GM23338 (cell line): ENCODE results near the gene OR2M4.

Source experiments
- CREB1 ChIP-seq: fragments of 250-450 bp; sonication (Bioruptor Pico); IDR thresholded peaks from 2 replicates; pipeline ENCODE4 v1.5.0; 2020; ENCODE audit warnings: low read depth, mild to moderate bottlenecking, moderate library complexity
- EZH2 ChIP-seq: fragments of 200-600 bp; sonication (generic); IDR thresholded peaks from one replicate; pipeline ENCODE4 v1.8.0; 2017; ENCODE audit warnings: antibody characterized with exemption, mild to moderate bottlenecking, low read depth; ENCODE audit not compliant: unreplicated experiment
- STAT1 ChIP-seq: IDR thresholded peaks from one replicate; pipeline ENCODE4 v1.6.1; 2016; ENCODE audit warnings: antibody characterized with exemption; ENCODE audit not compliant: unreplicated experiment
- TF ChIP-seq, protein P1 (sequence below): IDR thresholded peaks from one replicate; pipeline ENCODE4 v1.6.1; 2018; ENCODE audit warnings: antibody characterized with exemption; ENCODE audit not compliant: unreplicated experiment
- TF ChIP-seq, protein P2 (sequence below), 2 experiments: fragments of 200-600 bp in 1 of 2; sonication (generic) in 1 of 2; conservative IDR thresholded peaks; 2 replicates each; pipeline versions ENCODE4 v1.5.1 to v1.6.1; 2016 to 2017; ENCODE audit warnings: antibody characterized with exemption in 2 of 2, low read depth in 2 of 2, mild to moderate bottlenecking in 2 of 2, moderate library complexity in 1 of 2

DNA sequence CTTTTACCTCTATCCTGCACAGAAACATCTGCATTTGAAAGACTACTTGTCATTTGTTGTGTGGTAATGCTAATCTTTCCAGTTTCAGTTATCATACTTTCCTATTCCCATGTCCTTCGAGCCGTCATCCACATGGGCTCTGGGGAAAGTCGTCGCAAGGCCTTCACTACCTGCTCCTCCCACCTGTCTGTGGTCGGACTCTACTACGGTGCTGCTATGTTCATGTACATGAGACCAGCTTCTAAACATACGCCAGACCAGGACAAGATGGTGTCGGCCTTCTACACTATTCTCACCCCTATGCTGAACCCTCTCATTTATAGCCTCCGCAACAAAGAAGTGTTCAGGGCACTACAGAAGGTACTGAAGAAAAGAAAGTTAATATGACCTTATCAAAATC lies 8.3 kb downstream of the OR2M4 start:
- TF ChIP-seq EZH2: no peak
- TF ChIP-seq, protein P1, sequence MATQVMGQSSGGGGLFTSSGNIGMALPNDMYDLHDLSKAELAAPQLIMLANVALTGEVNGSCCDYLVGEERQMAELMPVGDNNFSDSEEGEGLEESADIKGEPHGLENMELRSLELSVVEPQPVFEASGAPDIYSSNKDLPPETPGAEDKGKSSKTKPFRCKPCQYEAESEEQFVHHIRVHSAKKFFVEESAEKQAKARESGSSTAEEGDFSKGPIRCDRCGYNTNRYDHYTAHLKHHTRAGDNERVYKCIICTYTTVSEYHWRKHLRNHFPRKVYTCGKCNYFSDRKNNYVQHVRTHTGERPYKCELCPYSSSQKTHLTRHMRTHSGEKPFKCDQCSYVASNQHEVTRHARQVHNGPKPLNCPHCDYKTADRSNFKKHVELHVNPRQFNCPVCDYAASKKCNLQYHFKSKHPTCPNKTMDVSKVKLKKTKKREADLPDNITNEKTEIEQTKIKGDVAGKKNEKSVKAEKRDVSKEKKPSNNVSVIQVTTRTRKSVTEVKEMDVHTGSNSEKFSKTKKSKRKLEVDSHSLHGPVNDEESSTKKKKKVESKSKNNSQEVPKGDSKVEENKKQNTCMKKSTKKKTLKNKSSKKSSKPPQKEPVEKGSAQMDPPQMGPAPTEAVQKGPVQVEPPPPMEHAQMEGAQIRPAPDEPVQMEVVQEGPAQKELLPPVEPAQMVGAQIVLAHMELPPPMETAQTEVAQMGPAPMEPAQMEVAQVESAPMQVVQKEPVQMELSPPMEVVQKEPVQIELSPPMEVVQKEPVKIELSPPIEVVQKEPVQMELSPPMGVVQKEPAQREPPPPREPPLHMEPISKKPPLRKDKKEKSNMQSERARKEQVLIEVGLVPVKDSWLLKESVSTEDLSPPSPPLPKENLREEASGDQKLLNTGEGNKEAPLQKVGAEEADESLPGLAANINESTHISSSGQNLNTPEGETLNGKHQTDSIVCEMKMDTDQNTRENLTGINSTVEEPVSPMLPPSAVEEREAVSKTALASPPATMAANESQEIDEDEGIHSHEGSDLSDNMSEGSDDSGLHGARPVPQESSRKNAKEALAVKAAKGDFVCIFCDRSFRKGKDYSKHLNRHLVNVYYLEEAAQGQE: no peak
- TF ChIP-seq, protein P2, sequence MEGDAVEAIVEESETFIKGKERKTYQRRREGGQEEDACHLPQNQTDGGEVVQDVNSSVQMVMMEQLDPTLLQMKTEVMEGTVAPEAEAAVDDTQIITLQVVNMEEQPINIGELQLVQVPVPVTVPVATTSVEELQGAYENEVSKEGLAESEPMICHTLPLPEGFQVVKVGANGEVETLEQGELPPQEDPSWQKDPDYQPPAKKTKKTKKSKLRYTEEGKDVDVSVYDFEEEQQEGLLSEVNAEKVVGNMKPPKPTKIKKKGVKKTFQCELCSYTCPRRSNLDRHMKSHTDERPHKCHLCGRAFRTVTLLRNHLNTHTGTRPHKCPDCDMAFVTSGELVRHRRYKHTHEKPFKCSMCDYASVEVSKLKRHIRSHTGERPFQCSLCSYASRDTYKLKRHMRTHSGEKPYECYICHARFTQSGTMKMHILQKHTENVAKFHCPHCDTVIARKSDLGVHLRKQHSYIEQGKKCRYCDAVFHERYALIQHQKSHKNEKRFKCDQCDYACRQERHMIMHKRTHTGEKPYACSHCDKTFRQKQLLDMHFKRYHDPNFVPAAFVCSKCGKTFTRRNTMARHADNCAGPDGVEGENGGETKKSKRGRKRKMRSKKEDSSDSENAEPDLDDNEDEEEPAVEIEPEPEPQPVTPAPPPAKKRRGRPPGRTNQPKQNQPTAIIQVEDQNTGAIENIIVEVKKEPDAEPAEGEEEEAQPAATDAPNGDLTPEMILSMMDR (conservative IDR thresholded peaks at IDR 0.05; ENCODE audit: low read depth in 2 of 2): no peak
- no peak for TF ChIP-seq CREB1 (CRISPR knock-in tag)
- no peak for TF ChIP-seq STAT1
